ENCODE results near the gene SORCS2. TPM values are rescaled to one million over a fixed set of nuclear protein-coding genes. Genes with fewer than 3 reads are reported as not detected.

SORCS2 gene
- total RNA-seq, 1 donor from 2014 or later: 10.9 TPM

DNA sequence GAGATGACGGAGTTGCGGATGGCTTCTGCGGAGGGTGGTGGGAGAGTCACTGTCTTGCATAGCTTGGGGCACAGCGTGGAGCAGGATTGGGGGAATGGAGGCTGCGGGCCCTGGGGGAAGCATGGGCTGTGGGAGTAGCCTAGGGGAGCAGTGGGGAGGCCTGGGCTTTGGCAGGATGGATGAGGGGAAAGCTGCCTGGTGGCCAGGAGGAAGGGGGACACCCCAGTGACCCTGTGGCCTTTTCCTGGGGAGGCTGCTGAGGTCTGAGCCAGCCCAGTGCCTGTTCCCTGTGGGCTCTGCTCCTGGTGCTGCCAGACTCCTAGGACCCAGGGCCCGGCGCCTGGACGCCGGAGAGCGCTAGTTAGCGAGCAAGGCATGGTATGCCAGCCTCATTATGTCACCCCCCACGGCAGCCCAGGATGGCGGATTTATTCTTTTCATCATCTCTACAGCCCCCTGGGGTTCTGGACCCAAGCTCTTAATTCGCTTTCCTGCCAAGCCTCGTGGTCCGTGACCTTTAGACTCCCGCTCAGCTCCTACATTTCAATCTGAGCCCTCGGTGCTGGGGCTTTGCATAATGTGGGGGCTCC, 39.8 kb downstream of the SORCS2 start:
- Mint-ChIP-seq H3K27ac (ENCODE audit: unreplicated experiment) (no peak overlapping the region), H3K27me3 (ENCODE audit: low read depth) (no peaks in the 10 kb centered on the region), H3K4me3 (ENCODE audit: unreplicated experiment) (no peak overlapping the region), H3K36me3 (ENCODE audit: low read depth) (no peaks in the 10 kb centered on the region), H3K9me3 (ENCODE audit: low read depth) (no peaks in the 10 kb centered on the region), H3K4me1 (ENCODE audit: low read depth) (peaks cover 11% of the 10 kb centered on the region)
- TF ChIP-seq, protein P1, sequence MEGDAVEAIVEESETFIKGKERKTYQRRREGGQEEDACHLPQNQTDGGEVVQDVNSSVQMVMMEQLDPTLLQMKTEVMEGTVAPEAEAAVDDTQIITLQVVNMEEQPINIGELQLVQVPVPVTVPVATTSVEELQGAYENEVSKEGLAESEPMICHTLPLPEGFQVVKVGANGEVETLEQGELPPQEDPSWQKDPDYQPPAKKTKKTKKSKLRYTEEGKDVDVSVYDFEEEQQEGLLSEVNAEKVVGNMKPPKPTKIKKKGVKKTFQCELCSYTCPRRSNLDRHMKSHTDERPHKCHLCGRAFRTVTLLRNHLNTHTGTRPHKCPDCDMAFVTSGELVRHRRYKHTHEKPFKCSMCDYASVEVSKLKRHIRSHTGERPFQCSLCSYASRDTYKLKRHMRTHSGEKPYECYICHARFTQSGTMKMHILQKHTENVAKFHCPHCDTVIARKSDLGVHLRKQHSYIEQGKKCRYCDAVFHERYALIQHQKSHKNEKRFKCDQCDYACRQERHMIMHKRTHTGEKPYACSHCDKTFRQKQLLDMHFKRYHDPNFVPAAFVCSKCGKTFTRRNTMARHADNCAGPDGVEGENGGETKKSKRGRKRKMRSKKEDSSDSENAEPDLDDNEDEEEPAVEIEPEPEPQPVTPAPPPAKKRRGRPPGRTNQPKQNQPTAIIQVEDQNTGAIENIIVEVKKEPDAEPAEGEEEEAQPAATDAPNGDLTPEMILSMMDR (IDR thresholded peaks at IDR 0.05): no peak
- DNase-seq (ENCODE audit: low spot score): no peak

DNA sequence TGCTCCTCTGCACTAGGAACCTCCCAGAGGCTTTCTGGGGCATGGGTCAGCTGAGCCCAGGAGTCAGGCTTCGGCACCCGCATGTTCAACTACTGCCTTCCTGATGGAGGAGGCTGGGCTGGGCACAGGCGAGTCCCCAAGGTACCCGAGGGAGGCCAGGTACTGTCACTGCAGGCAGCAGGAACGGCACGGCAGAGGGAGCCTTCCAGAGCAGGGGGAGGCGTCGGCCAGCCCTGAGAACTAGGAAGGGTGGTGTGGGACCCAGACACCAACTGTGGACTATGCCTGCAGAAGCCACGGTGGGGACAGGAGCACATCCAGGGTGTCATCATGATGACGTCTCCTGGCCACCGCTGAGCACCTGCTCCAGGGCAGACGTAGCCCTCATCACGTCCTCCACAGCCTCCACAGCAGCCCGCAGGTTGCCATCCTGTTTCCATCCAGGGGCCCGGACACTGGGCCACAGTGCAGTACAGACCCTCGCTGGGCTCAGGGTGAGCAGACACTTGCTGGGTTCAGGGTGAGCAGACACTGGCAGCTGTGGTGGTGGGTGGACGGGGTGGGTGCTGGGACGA, 40.8 kb downstream of the SORCS2 start:
- H3K36me3 Mint-ChIP-seq (ENCODE audit: low read depth): no peaks in the 10 kb centered on the region
- peaks cover 12% of the 10 kb centered on the region for H3K4me1 Mint-ChIP-seq (ENCODE audit: low read depth)
- no peak for DNase-seq (ENCODE audit: low spot score)
- no peaks in the 10 kb centered on the region for H3K9me3 Mint-ChIP-seq (ENCODE audit: low read depth)
- no peak overlapping the region for H3K4me3 Mint-ChIP-seq (ENCODE audit: unreplicated experiment)
- no peak overlapping the region for H3K27ac Mint-ChIP-seq (ENCODE audit: unreplicated experiment)
- TF ChIP-seq, protein P1 (IDR thresholded peaks at IDR 0.05): no peak
- H3K27me3 Mint-ChIP-seq (ENCODE audit: low read depth): no peaks in the 10 kb centered on the region

DNA sequence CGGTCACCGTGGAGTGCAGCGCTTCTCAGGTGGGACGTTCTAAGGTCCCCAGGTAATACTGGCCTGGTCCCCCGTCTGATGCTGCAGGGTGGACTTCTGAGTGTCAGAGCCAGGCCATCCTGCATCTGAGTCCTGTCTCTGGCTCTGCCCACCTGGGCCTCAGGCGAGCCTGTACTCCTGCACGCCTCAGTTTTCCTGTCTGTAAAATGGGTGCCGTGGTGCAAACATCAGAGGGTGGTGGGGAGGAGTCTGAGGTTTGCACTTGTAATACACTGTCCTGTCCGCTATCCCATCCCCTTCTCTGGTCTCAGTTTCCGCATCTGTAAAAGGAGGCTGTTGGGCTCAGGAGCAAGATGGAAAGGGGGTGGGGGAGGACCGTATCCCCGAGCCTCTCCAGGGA, 41.3 kb downstream of the SORCS2 start:
- no peaks in the 10 kb centered on the region for H3K36me3 Mint-ChIP-seq (ENCODE audit: low read depth)

DNA sequence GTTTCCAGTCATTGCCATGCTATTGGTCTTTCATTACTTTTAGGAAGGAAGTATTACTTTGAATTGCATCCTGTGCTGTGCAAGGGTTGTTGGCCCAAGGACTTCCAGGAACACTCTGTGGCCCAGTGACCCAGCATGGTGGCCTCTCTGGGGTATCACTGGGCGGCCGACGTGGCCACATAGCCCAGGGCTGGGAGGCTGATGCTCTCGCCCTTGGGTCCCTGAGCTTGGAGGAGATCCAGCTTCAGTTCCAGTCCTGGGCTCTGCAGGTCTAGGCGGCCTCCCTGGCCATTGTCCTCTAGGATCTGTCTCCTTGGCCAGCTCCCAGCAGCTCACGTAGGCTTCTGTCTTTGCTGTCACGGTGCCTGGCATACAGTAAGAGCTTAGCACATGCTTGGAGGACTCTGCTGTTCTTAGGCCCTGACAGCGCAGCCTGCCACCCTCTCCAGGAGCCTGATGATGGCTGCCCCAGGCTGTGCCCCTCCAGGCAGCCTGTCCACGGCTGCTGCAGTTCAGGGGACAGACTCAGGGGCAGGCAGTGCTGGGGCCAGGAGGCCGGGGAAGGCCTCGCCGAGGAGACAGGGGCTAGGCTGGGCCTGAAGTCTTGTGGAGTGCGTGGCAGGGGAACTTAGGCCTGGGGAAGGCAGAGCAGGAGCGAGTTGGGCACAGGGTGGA, 42.2 kb downstream of the SORCS2 start:
- no peak overlapping the region for H3K4me3 Mint-ChIP-seq (ENCODE audit: unreplicated experiment)

More for the DNA sequence above, 41.3 kb downstream of the SORCS2 start:
- no peaks in the 10 kb centered on the region for H3K27me3 Mint-ChIP-seq (ENCODE audit: low read depth)
- no peak overlapping the region for H3K4me3 Mint-ChIP-seq (ENCODE audit: unreplicated experiment)
- DNase-seq (ENCODE audit: low spot score): no peak
- TF ChIP-seq, protein P1 (IDR thresholded peaks at IDR 0.05): no peak
- H3K9me3 Mint-ChIP-seq (ENCODE audit: low read depth): no peaks in the 10 kb centered on the region
- peaks cover 12% of the 10 kb centered on the region for H3K4me1 Mint-ChIP-seq (ENCODE audit: low read depth)
- no peak overlapping the region for H3K27ac Mint-ChIP-seq (ENCODE audit: unreplicated experiment)

DNA sequence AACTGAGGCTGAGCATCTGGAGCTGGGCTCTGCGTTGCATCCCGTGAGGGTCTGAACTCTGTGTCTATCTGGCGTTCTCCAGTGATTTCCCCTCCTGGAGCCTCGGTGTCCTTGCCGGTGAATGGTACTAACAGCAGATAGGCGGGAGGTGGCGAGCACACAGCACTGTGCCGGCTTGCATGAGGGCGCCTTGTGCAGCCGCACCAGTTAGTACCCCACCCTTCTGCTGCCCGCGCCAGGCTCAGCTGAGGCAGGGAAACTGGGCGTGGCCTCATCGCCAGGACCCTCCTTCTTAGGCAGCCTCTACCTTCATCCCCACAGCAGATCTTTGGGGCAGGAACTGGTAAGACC, 42.7 kb downstream of the SORCS2 start:
- H3K36me3 Mint-ChIP-seq (ENCODE audit: low read depth): no peaks in the 10 kb centered on the region
- DNase-seq (ENCODE audit: low spot score): no peak
- H3K4me1 Mint-ChIP-seq (ENCODE audit: low read depth): peaks cover 12% of the 10 kb centered on the region
- H3K4me3 Mint-ChIP-seq (ENCODE audit: unreplicated experiment): no peak overlapping the region
- no peak overlapping the region for H3K27ac Mint-ChIP-seq (ENCODE audit: unreplicated experiment)
- H3K9me3 Mint-ChIP-seq (ENCODE audit: low read depth): no peaks in the 10 kb centered on the region
- H3K27me3 Mint-ChIP-seq (ENCODE audit: low read depth): no peaks in the 10 kb centered on the region
- TF ChIP-seq, protein P1 (IDR thresholded peaks at IDR 0.05): no peak

More for the DNA sequence above, 42.2 kb downstream of the SORCS2 start:
- no peaks in the 10 kb centered on the region for H3K9me3 Mint-ChIP-seq (ENCODE audit: low read depth)
- H3K27ac Mint-ChIP-seq (ENCODE audit: unreplicated experiment): no peak overlapping the region
- H3K4me1 Mint-ChIP-seq (ENCODE audit: low read depth): peaks cover 12% of the 10 kb centered on the region
- no peak for DNase-seq (ENCODE audit: low spot score)
- TF ChIP-seq, protein P1 (IDR thresholded peaks at IDR 0.05): no peak
- H3K27me3 Mint-ChIP-seq (ENCODE audit: low read depth): no peaks in the 10 kb centered on the region
- H3K36me3 Mint-ChIP-seq (ENCODE audit: low read depth): no peaks in the 10 kb centered on the region

Data from chondrocyte (in vitro differentiated cells).